Activated B cell treated with CpG ODN at 0.5 μM for 24 hours (primary cell): ENCODE measurements around the gene WDR37. TPM values are rescaled to one million over a fixed set of nuclear protein-coding genes. Genes with fewer than 3 reads are reported as not detected.
"Not testable (repeated sequence)": the region's sequence is repeated elsewhere in the genome, so short reads cannot be mapped to it uniquely, and the experiment has no call there.

Source experiments
- ATAC-seq: fragments of 200-7000 bp; cut with Tn5 transposase; one replicate; pipeline ENCODE4 v1.10.0; 2021; ENCODE audit warnings: low read depth, mild to moderate bottlenecking, moderate library complexity
- CTCF ChIA-PET: fragments of 350-600 bp; sonication (Branson Sonifier 250); formaldehyde crosslinking; loops from one replicate; lab custom pipeline; 2021; ENCODE audit warnings: antibody characterized with exemption; lab: Charles Lee
- POLR2A ChIA-PET: fragments of 350-600 bp; sonication (Branson Sonifier 250); formaldehyde crosslinking; loops from one replicate; lab custom pipeline; 2021; ENCODE audit warnings: antibody characterized with exemption; lab: Charles Lee
- DNase-seq: peaks from one replicate; pipeline ENCODE4 v3.0.0; 2022
- H3K27ac Mint-ChIP-seq: one replicate; pipeline ENCODE4 v1.8.0; 2020; ENCODE audit warnings: mixed read lengths
- H3K27me3 Mint-ChIP-seq: one replicate; pipeline ENCODE4 v1.8.0; 2021; ENCODE audit warnings: mixed read lengths
- H3K36me3 Mint-ChIP-seq: one replicate; pipeline ENCODE4 v1.8.0; 2021; ENCODE audit warnings: low read depth, mixed read lengths
- H3K4me1 Mint-ChIP-seq: one replicate; pipeline ENCODE4 v1.8.0; 2021; ENCODE audit warnings: mixed read lengths
- H3K4me3 Mint-ChIP-seq: one replicate; pipeline ENCODE4 v1.8.0; 2020; ENCODE audit warnings: mild to moderate bottlenecking, mixed read lengths
- H3K9me3 Mint-ChIP-seq: one replicate; pipeline ENCODE4 v1.8.0; 2020; ENCODE audit warnings: mixed read lengths
- CTCF ChIP-seq: fragments of 200-600 bp; IDR thresholded peaks from one replicate; pipeline ENCODE4 v1.8.0; 2022; ENCODE audit warnings: antibody characterized with exemption, mild to moderate bottlenecking
- intact Hi-C: fragments of 100-400 bp; cut with micrococcal nuclease; formaldehyde crosslinking; loops from one replicate; pipeline ENCODE4 v1.15.1; 2024
- total RNA-seq: library from RNA; stranded (reverse); gene quantifications from 2 replicates; pipeline ENCODE4 v1.2.3, GENCODE V29; 2022

WDR37 gene
- total RNA-seq, 1 donor from 2014 or later: 20.0 TPM

- Mint-ChIP-seq H3K4me3 (no peak overlapping the region), H3K4me1 (no peaks in the 10 kb centered on the region), H3K36me3 (no peaks in the 10 kb centered on the region), H3K27ac (no peak overlapping the region), H3K9me3 (no peaks in the 10 kb centered on the region), H3K27me3 (peaks cover 3% of the 10 kb centered on the region)
- ATAC-seq (no peak), DNase-seq (no peak)
- POLR2A ChIA-PET: no interaction called here
- CTCF ChIA-PET: no interaction called here
- TF ChIP-seq CTCF: no peak
- intact Hi-C loops: loop anchor here (10.0 kb wide), 1 partner anchor 168 kb away; no protein-coding TSS in a partner anchor
Observed at GRCh38 chr10:1156921-1157614, 100.9 kb downstream of the WDR37 start.

DNA sequence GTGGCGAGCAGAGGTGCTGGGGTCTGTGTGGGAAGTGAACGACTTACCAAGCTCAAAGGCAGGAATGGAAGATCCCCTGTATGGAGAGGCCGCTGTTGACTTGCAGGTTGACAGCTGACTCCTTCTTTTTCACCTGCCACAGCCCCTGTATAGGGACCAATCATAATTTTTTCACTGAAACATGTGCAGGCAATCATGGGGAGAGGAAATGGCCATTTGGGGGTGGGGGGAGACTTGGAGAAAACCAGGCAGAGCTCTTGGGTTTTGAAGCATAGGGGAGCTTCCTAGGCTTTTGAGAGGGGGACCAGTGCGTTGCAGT is 101.4 kb downstream of the WDR37 start:
- H3K36me3 Mint-ChIP-seq: no peaks in the 10 kb centered on the region
- intact Hi-C loops: loop anchor here (10.0 kb wide), 1 partner anchor 167 kb away; no protein-coding TSS in a partner anchor
- no peaks in the 10 kb centered on the region for H3K9me3 Mint-ChIP-seq
- DNase-seq (no peak), ATAC-seq (no peak)
- H3K4me3 Mint-ChIP-seq: no peak overlapping the region
- H3K27ac Mint-ChIP-seq: no peak overlapping the region
- ChIA-PET POLR2A (no interaction called here), CTCF (no interaction called here)
- H3K4me1 Mint-ChIP-seq: no peaks in the 10 kb centered on the region
- H3K27me3 Mint-ChIP-seq: peaks cover 4% of the 10 kb centered on the region
- no peak for TF ChIP-seq CTCF

- no peak overlapping the region for H3K4me3 Mint-ChIP-seq
- H3K4me1 Mint-ChIP-seq: no peaks in the 10 kb centered on the region
- POLR2A ChIA-PET: no interaction called here
- H3K27ac Mint-ChIP-seq: no peak overlapping the region
- no peaks in the 10 kb centered on the region for H3K36me3 Mint-ChIP-seq
- CTCF ChIA-PET: no interaction called here
- peaks cover 4% of the 10 kb centered on the region for H3K27me3 Mint-ChIP-seq
- TF ChIP-seq CTCF: no peak
- DNase-seq: no peak
- no peaks in the 10 kb centered on the region for H3K9me3 Mint-ChIP-seq
- no peak for ATAC-seq
- intact Hi-C loops: loop anchor here (10.0 kb wide), 1 partner anchor 167 kb away; no protein-coding TSS in a partner anchor
Observed at GRCh38 chr10:1158066-1158465, 101.9 kb downstream of the WDR37 start.

GRCh38 chr10:1158536-1158935 is 102.4 kb downstream of the WDR37 start:
- intact Hi-C loops: loop anchor here (10.0 kb wide), 1 partner anchor 166 kb away; no protein-coding TSS in a partner anchor
- DNase-seq, H3K27ac Mint-ChIP-seq, ATAC-seq, POLR2A ChIA-PET, H3K9me3 Mint-ChIP-seq, CTCF ChIA-PET, H3K4me3 Mint-ChIP-seq, H3K27me3 Mint-ChIP-seq, H3K4me1 Mint-ChIP-seq, H3K36me3 Mint-ChIP-seq: not testable (repeated sequence)

DNA sequence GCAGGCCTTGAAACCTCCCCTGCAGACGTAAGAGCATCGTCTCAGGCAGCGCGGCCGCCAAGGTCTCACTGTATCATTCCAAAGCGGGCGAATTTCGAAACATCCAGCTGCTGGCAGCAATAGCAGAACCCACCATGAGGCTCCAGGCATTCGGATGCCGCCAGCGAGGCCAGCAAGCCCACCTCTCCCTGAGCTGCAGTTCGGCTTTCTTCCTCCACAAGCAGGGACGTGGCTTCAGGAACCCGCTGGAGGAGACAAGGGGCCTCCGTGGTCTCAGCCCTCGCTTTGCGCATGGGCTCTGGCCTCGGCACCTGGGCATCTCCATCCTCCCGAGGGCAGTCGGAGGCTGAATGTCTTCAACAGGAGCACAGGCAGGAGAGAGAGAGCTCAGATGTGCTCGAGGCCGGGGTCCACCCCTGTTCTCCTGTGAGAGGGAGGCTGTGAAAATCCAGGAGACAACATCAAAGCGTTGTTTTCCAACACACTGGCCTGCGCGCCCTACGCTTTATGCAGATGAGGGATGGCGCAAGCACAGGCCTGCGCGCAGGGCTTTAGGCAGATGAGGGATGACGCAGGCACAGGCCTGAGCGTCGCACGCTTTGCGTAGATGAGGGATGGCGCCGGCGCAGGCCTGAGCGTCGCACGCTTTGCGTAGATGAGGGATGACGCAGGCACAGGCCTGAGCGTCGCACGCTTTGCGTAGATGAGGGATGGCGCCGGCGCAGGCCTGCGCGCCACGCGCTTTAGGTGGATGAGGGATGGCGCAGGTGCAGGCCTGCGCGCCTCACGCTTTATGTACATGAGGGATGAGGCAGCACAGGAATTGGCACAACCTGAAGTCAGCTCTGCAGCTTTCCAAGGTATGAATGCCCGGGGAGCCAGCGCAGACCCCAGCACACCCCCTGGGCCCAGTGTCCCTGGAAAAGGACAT is 103.2 kb downstream of the WDR37 start:
- H3K27me3 Mint-ChIP-seq: peaks cover 4% of the 10 kb centered on the region
- no peak overlapping the region for H3K4me3 Mint-ChIP-seq
- no peaks in the 10 kb centered on the region for H3K4me1 Mint-ChIP-seq
- ATAC-seq (no peak), DNase-seq (no peak)
- POLR2A ChIA-PET: no interaction called here
- H3K9me3 Mint-ChIP-seq: no peaks in the 10 kb centered on the region
- no peak overlapping the region for H3K27ac Mint-ChIP-seq
- no peaks in the 10 kb centered on the region for H3K36me3 Mint-ChIP-seq
- no peak for TF ChIP-seq CTCF
- intact Hi-C loops: loop anchor here (10.0 kb wide), 1 partner anchor 165 kb away; no protein-coding TSS in a partner anchor
- CTCF ChIA-PET: no interaction called here
